ENCODE measurements around the gene VIL1. TPM values are rescaled to one million over a fixed set of nuclear protein-coding genes. Genes with fewer than 3 reads are reported as not detected.

VIL1 gene
- total and polyA plus RNA-seq, 9 of the 15 experiments (the other 6 are each of a cell fraction or from before 2014, with no cell fraction given): 0.51 to 2.7 (median 1.2) TPM

DNA sequence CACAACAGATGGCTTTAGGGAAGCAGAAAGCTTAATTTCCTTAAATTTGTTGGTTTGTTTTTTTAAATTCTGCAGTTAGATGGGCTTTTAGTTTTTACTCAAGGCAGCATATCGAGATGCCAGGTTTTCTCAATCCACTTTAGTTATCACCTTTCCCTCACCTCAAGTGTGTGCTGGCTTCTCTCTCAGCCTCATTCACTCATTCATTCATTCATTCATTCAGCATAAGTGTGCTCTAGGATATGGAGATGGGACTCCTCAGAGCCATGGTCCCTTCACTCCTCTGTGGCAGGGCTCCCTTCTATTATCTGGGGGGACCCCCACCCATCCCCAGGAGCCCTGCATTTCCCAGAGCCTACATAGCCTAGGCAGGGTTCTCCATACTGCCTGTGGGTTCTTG, 19.0 kb downstream of the VIL1 start:
- CTCF ChIA-PET (ENCODE audit: low intra/inter-chr PET ratio): no interaction called here
- no peak for FAIRE-seq
- TF ChIP-seq MTA2 (IDR thresholded peaks at IDR 0.05; ENCODE audit: low read depth) (no peak), ZNF24 (IDR thresholded peaks at IDR 0.05) (peak; percentile 85), GTF2E2 (tag; IDR thresholded peaks at IDR 0.05) (no peak), GABPB2 (CRISPR knock-in tag; conservative IDR thresholded peaks at IDR 0.05) (no peak)
- TF ChIP-seq, protein P1, sequence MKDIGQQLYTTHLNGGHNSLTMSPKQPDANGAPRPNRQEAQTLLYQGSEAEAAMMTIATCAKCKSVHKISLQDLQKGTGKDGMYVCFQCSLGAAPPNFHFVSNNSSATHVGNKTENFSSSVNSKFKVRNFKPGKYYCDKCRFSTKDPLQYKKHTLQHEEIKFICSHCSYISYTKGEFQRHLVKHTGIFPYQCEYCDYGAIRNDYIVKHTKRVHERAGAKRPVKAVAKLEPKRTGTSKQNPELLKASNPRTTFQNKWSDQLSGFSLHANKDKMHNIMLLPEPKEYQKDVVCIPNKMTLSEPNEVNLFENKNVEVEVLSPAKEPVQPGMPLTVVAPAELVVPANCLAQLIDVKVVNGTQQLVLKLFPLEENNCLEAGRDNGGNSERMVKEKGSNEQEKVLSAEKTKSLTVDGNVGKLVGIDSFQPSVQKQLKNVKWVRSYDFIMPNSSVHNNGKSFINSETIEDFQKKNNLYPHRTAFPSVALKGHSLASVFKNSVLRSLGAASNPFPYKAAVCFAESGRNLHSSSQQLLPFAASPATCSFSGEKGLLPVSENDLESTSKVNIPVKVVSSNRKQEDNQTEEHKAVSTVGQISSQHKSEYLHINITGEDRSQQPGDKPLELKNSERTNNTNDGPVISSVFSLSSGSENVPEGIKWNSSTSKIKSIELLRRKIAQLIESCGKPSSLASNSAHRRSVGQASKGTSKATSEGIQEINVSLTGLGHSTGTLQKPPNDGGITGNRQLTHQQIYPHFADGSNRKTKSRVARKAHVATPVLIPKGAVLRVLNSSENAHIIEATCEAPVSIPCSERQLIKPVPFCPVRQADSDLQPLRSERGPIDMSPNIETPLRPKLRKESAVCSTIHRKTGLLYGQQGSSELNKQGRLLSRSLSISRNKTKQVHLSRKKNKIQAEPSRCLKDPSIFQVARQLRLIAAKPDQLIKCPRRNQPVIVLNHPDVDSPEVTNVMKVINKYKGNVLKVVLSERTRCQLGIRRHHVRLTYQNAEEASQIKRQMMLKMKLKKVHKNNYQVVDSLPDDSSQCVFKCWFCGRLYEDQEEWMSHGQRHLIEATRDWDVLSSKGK (CRISPR knock-in tag; IDR thresholded peaks at IDR 0.05): no peak
- TF ChIP-seq, protein P2, sequence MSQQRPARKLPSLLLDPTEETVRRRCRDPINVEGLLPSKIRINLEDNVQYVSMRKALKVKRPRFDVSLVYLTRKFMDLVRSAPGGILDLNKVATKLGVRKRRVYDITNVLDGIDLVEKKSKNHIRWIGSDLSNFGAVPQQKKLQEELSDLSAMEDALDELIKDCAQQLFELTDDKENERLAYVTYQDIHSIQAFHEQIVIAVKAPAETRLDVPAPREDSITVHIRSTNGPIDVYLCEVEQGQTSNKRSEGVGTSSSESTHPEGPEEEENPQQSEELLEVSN (IDR thresholded peaks at IDR 0.05; ENCODE audit: borderline replicate concordance in 1 of 2, extremely low read depth in 1 of 2, insufficient read depth in 1 of 2, insufficient read length in 1 of 2, low read depth in 1 of 2, low read length in 1 of 2, poor library complexity in 1 of 2, severe bottlenecking in 1 of 2): no peak

More for the DNA sequence above, 19.0 kb downstream of the VIL1 start:
- Histone ChIP-seq H3K4me3 (no peak overlapping the region), H3K27ac (ENCODE audit: extremely low read depth, low read depth, low read length) (no peak overlapping the region), H4K20me1 (replicated peaks; ENCODE audit: control insufficient read depth, insufficient read depth, low read length) (no peaks in the 10 kb centered on the region), H3K27me3 (ENCODE audit: control insufficient read depth in 2 of 2, insufficient read depth in 2 of 2, low read length in 2 of 2) (no peaks in the 10 kb centered on the region), H3K4me1 (replicated peaks in 1 of 2; ENCODE audit: control insufficient read depth in 2 of 2, insufficient read depth in 2 of 2, low read length in 2 of 2) (no peaks in the 10 kb centered on the region; a peak in 2 of 5 replicates), H2AFZ (ENCODE audit: low read depth, low read length) (no peak overlapping the region), H3K4me2 (ENCODE audit: insufficient read depth, low read length) (no peak overlapping the region), H3K9me1 (ENCODE audit: control insufficient read depth, insufficient read depth, low read length) (no peaks in the 10 kb centered on the region), H3K79me2 (ENCODE audit: control insufficient read depth, insufficient read depth, low read length) (no peaks in the 10 kb centered on the region), H3K36me3 (ENCODE audit: control insufficient read depth, insufficient read depth, low read length) (no peaks in the 10 kb centered on the region), H3K9me3 (replicated peaks; ENCODE audit: control insufficient read depth, insufficient read depth, low read depth, low read length) (no peaks in the 10 kb centered on the region), H3K9ac (ENCODE audit: insufficient read depth in 1 of 2, low read depth in 2 of 2, low read length in 2 of 2) (no peak overlapping the region)
- POLR2A ChIA-PET: no interaction called here
- ATAC-seq: no peak
- 13% methylated on average over 1 of the region's 1 CpG for WGBS (ENCODE audit: insufficient coverage, low coverage, missing lambda C conversion rate)
- in situ Hi-C loops (cut with MboI) (no loop called here), intact Hi-C loops (cut with micrococcal nuclease) (no loop called here)
- BruUV-seq (replicated peaks): no TSS peak
- no peak for DNase-seq (ENCODE audit: extremely low read depth in 1 of 4, low spot score in 3 of 4)

Data from K562 (cell line).